Measurements from ENCODE around the gene TMEM233. TPM values are rescaled to one million over a fixed set of nuclear protein-coding genes. Genes with fewer than 3 reads are reported as not detected.

Gene TMEM233
- total and polyA plus RNA-seq, 9 of the 15 experiments (the other 6 are each of a cell fraction or from before 2014, with no cell fraction given) = 0.04 to 0.17 (median 0.07) TPM; not detected in 2

DNA sequence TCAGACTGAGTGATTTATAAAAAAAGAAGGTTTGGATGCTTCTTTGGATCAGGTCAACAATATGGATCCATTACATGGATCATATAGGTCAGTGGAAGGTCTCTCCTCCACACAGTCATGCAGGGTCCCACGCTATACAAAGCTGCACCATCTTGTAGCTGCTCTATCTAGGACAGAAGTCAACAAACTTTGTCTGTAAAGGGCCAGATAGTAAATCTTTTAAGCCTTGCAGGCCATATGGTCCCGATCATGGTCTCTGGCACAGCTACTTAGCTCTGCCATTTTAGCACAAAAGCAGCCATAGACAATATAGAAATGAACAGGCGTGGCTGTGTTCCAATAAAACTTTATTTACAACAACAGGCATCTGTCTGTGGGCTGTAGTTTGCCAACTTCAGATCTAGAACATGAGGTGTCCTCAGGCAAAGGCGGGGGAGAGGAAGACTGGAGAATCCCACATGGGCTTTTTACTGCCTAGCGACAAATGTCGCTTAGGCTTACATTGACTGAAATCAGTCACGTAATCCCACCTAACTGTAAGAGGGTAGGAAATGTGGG lies 36.7 kb downstream of the TMEM233 start (continued):
- peak; percentile 91 for TF ChIP-seq ZBTB40 (IDR thresholded peaks at IDR 0.05)
- TF ChIP-seq ZBTB40 (CRISPR knock-in tag; IDR thresholded peaks at IDR 0.05) = peak; percentile 61; the same call in 1 of the 2 replicates
- peak; percentile 18 for TF ChIP-seq TCF3 (CRISPR knock-in tag; IDR thresholded peaks at IDR 0.05)
- TF ChIP-seq TSC22D4 (tag; IDR thresholded peaks at IDR 0.05) = no peak
- TF ChIP-seq TAL1 (IDR thresholded peaks at IDR 0.05) = peak; percentile 73
- no peak for TF ChIP-seq ZNF740 (CRISPR knock-in tag; IDR thresholded peaks at IDR 0.05)
- no peak for TF ChIP-seq ZNF740 (tag; IDR thresholded peaks at IDR 0.05)
- no peak for TF ChIP-seq KLF13 (tag; IDR thresholded peaks at IDR 0.05; ENCODE audit: borderline replicate concordance, low read depth)
- TF ChIP-seq FOXP4 (CRISPR knock-in tag; IDR thresholded peaks at IDR 0.05; ENCODE audit: borderline replicate concordance) = no peak
- TF ChIP-seq DMBX1 (CRISPR knock-in tag; IDR thresholded peaks at IDR 0.05; ENCODE audit: borderline replicate concordance) = no peak
- TF ChIP-seq CBFA2T2 (conservative IDR thresholded peaks at IDR 0.05) = peak; percentile 66
- no peak for TF ChIP-seq MCM3 (IDR thresholded peaks at IDR 0.05)
- TF ChIP-seq, protein P1, sequence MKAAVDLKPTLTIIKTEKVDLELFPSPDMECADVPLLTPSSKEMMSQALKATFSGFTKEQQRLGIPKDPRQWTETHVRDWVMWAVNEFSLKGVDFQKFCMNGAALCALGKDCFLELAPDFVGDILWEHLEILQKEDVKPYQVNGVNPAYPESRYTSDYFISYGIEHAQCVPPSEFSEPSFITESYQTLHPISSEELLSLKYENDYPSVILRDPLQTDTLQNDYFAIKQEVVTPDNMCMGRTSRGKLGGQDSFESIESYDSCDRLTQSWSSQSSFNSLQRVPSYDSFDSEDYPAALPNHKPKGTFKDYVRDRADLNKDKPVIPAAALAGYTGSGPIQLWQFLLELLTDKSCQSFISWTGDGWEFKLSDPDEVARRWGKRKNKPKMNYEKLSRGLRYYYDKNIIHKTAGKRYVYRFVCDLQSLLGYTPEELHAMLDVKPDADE (conservative IDR thresholded peaks at IDR 0.05; ENCODE audit: control insufficient read depth, low read depth, low read length) = no peak
- TF ChIP-seq MTA2 (IDR thresholded peaks at IDR 0.05; ENCODE audit: low read depth) = 0 out of 2 replicates have a peak, but pooled peaks have one; percentile 14
- TF ChIP-seq CBFA2T3 (IDR thresholded peaks at IDR 0.05) = peak; percentile 73
- TF ChIP-seq ZC3H8 (IDR thresholded peaks at IDR 0.05) = no peak
- TF ChIP-seq TRIM28 (IDR thresholded peaks at IDR 0.05) = no peak

Measured in K562 (cell line).